ENCODE measurements around the gene NXPH2. TPM values are rescaled to one million over a fixed set of nuclear protein-coding genes. Genes with fewer than 3 reads are reported as not detected.

The NXPH2 gene
- total and polyA plus RNA-seq, 4 donors = 12.7 to 23.3 (median 15.8) TPM

GRCh38 chr2:138730497-138731030, 49.6 kb downstream of the NXPH2 start:
- 85% methylated on average over 2 of the region's 3 CpGs for WGBS (ENCODE audit: insufficient coverage)
- Histone ChIP-seq H3K4me1 (ENCODE audit: control insufficient read depth, insufficient read depth, low read length) (no peaks in the 10 kb centered on the region), H3K4me3 (ENCODE audit: low read depth, low read length) (no peak overlapping the region), H3K27ac (ENCODE audit: low read depth, low read length) (no peak overlapping the region), H3K27me3 (ENCODE audit: control insufficient read depth, insufficient read depth, low read length) (no peaks in the 10 kb centered on the region), H3K36me3 (ENCODE audit: control insufficient read depth, insufficient read depth, low read length) (no peaks in the 10 kb centered on the region), H3K9me3 (ENCODE audit: control insufficient read depth, insufficient read depth, low read length) (no peaks in the 10 kb centered on the region)
- no peak for DNase-seq (ENCODE audit: low read depth in 4 of 6, low spot score in 6 of 6)

DNA sequence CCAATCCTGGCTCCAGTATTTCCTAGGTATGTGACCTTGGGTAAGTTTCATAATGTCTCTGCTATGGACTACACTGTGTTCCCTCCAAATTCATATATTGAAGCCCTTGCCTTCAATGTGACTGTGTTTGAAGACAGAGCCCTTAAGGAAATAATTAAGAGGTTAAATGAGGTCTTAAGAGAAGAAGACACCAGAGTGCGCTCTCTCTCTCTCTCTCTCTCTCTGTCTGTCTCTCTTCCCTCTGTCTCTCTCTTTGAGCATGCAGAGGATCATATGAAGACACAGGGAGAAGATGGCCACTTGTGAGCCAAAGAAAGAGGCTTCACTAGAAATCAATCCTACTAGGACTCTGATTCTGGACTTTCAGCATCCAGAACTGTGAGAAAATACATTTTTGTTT, 52.2 kb downstream of the NXPH2 start:
- no peaks in the 10 kb centered on the region for H3K4me1 ChIP-seq (ENCODE audit: control insufficient read depth, insufficient read depth, low read length)
- no peak overlapping the region for H3K4me3 ChIP-seq (ENCODE audit: low read depth, low read length)
- H3K9me3 ChIP-seq (ENCODE audit: control insufficient read depth, insufficient read depth, low read length) = no peaks in the 10 kb centered on the region
- WGBS (ENCODE audit: insufficient coverage) = no CpG with 5 or more reads among the region's 1 CpG
- H3K27ac ChIP-seq (ENCODE audit: low read depth, low read length) = no peak overlapping the region
- H3K27me3 ChIP-seq (ENCODE audit: control insufficient read depth, insufficient read depth, low read length) = no peaks in the 10 kb centered on the region
- no peaks in the 10 kb centered on the region for H3K36me3 ChIP-seq (ENCODE audit: control insufficient read depth, insufficient read depth, low read length)
- DNase-seq (ENCODE audit: low read depth in 4 of 6, low spot score in 6 of 6) = no peak

DNA sequence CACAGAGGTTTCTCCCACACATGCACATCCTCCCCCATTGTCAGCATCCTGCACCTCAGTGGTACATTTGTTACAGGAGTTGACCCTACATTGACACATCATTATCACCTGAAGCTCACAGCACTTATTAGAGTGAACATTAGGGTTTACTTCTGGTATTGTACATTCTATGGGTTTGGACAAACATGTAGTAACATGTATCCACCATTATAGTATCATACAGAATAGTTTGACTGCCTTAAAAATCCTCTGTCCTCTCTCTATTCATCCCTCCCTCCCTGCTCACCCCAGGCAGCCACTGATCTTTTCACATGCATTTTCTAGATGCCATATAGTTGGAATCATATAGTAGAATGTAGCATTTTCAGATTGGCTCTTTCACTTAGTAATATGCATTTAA, 53.5 kb downstream of the NXPH2 start:
- DNase-seq (ENCODE audit: low read depth in 4 of 6, low spot score in 6 of 6) = no peak
- Histone ChIP-seq H3K4me3 (ENCODE audit: low read depth, low read length) (no peak overlapping the region), H3K9me3 (ENCODE audit: control insufficient read depth, insufficient read depth, low read length) (no peaks in the 10 kb centered on the region), H3K36me3 (ENCODE audit: control insufficient read depth, insufficient read depth, low read length) (no peaks in the 10 kb centered on the region), H3K27me3 (ENCODE audit: control insufficient read depth, insufficient read depth, low read length) (no peaks in the 10 kb centered on the region), H3K4me1 (ENCODE audit: control insufficient read depth, insufficient read depth, low read length) (no peaks in the 10 kb centered on the region), H3K27ac (ENCODE audit: low read depth, low read length) (no peak overlapping the region)

GRCh38 chr2:138724729-138725459, 55.3 kb downstream of the NXPH2 start:
- Histone ChIP-seq H3K27ac (ENCODE audit: low read depth, low read length) (no peak overlapping the region), H3K4me1 (ENCODE audit: control insufficient read depth, insufficient read depth, low read length) (no peaks in the 10 kb centered on the region), H3K4me3 (ENCODE audit: low read depth, low read length) (no peak overlapping the region), H3K9me3 (ENCODE audit: control insufficient read depth, insufficient read depth, low read length) (no peaks in the 10 kb centered on the region), H3K27me3 (ENCODE audit: control insufficient read depth, insufficient read depth, low read length) (no peaks in the 10 kb centered on the region), H3K36me3 (ENCODE audit: control insufficient read depth, insufficient read depth, low read length) (no peaks in the 10 kb centered on the region)
- DNase-seq (ENCODE audit: low read depth in 4 of 6, low spot score in 6 of 6) = peak in 1 of 6 donors; percentile 38
- WGBS (ENCODE audit: insufficient coverage) = no CpG with 5 or more reads among the region's 2 CpGs

DNA sequence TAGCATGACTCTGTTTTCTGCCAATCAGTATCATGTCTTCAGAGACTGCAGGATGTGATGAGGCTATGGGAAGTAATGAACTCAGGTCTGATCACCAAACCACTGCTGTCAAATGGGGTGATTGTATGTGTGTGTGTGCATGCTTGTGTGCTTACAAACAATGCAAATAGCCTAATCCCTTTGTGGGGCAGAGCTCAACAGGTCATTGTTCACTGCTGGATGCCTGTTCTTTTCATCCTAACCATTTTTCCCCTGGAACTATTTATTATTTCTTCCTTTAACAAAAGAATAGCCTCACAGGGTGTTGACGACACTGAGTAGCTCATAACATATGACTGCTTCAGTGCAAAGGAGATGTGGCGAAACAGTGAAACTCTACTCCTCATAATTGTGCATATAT, 55.9 kb downstream of the NXPH2 start:
- no peak for DNase-seq (ENCODE audit: low read depth in 4 of 6, low spot score in 6 of 6)
- H3K27me3 ChIP-seq (ENCODE audit: control insufficient read depth, insufficient read depth, low read length) = no peaks in the 10 kb centered on the region
- H3K27ac ChIP-seq (ENCODE audit: low read depth, low read length) = no peak overlapping the region
- H3K9me3 ChIP-seq (ENCODE audit: control insufficient read depth, insufficient read depth, low read length) = no peaks in the 10 kb centered on the region
- no CpG with 5 or more reads among the region's 2 CpGs for WGBS (ENCODE audit: insufficient coverage)
- no peak overlapping the region for H3K4me3 ChIP-seq (ENCODE audit: low read depth, low read length)
- no peaks in the 10 kb centered on the region for H3K36me3 ChIP-seq (ENCODE audit: control insufficient read depth, insufficient read depth, low read length)
- no peaks in the 10 kb centered on the region for H3K4me1 ChIP-seq (ENCODE audit: control insufficient read depth, insufficient read depth, low read length)

GRCh38 chr2:138723196-138723987, 56.8 kb downstream of the NXPH2 start:
- no peak for DNase-seq (ENCODE audit: low read depth in 4 of 6, low spot score in 6 of 6)
- WGBS (ENCODE audit: insufficient coverage) = 79% methylated on average over 5 of the region's 7 CpGs
- H3K36me3 ChIP-seq (ENCODE audit: control insufficient read depth, insufficient read depth, low read length) = no peaks in the 10 kb centered on the region
- H3K4me3 ChIP-seq (ENCODE audit: low read depth, low read length) = no peak overlapping the region
- no peaks in the 10 kb centered on the region for H3K27me3 ChIP-seq (ENCODE audit: control insufficient read depth, insufficient read depth, low read length)
- H3K4me1 ChIP-seq (ENCODE audit: control insufficient read depth, insufficient read depth, low read length) = no peaks in the 10 kb centered on the region
- no peak overlapping the region for H3K27ac ChIP-seq (ENCODE audit: low read depth, low read length)
- H3K9me3 ChIP-seq (ENCODE audit: control insufficient read depth, insufficient read depth, low read length) = no peaks in the 10 kb centered on the region

DNA sequence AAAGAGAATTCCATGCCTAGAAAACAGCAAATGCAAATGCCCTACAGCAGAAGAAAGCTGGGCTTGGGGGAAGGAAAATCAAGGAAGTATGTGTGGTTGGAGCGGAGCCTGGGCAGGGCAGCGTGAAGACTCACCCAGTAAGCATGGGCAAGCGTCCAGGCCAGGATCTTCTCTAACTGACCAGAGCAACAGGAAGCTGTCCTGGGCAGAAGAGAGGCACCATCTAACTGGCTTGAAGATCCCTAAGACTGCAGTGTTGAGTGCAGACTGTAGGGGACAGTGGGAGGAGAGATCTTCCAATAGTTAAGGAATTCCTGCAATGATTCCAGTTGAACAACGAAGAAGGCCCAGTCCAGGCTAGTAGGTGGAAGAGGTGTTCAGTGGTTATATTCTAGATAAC, 57.9 kb downstream of the NXPH2 start:
- Histone ChIP-seq H3K27ac (ENCODE audit: low read depth, low read length) (no peak overlapping the region), H3K4me3 (ENCODE audit: low read depth, low read length) (no peak overlapping the region), H3K4me1 (ENCODE audit: control insufficient read depth, insufficient read depth, low read length) (no peaks in the 10 kb centered on the region), H3K36me3 (ENCODE audit: control insufficient read depth, insufficient read depth, low read length) (no peaks in the 10 kb centered on the region), H3K27me3 (ENCODE audit: control insufficient read depth, insufficient read depth, low read length) (no peaks in the 10 kb centered on the region), H3K9me3 (ENCODE audit: control insufficient read depth, insufficient read depth, low read length) (no peaks in the 10 kb centered on the region)
- no peak for DNase-seq (ENCODE audit: low read depth in 4 of 6, low spot score in 6 of 6)
- 83% methylated on average over 4 of the region's 4 CpGs for WGBS (ENCODE audit: insufficient coverage)

GRCh38 chr2:138720035-138720838, 60.0 kb downstream of the NXPH2 start:
- 100% methylated on average over 1 of the region's 11 CpGs for WGBS (ENCODE audit: insufficient coverage)
- Histone ChIP-seq H3K27me3 (ENCODE audit: control insufficient read depth, insufficient read depth, low read length) (no peaks in the 10 kb centered on the region), H3K4me3 (ENCODE audit: low read depth, low read length) (no peak overlapping the region), H3K9me3 (ENCODE audit: control insufficient read depth, insufficient read depth, low read length) (no peaks in the 10 kb centered on the region), H3K4me1 (ENCODE audit: control insufficient read depth, insufficient read depth, low read length) (no peaks in the 10 kb centered on the region), H3K27ac (ENCODE audit: low read depth, low read length) (no peak overlapping the region), H3K36me3 (ENCODE audit: control insufficient read depth, insufficient read depth, low read length) (no peaks in the 10 kb centered on the region)
- no peak for DNase-seq (ENCODE audit: low read depth in 4 of 6, low spot score in 6 of 6)

GRCh38 chr2:138718405-138718804, 61.8 kb downstream of the NXPH2 start:
- H3K4me3 ChIP-seq (ENCODE audit: low read depth, low read length) = no peak overlapping the region
- H3K9me3 ChIP-seq (ENCODE audit: control insufficient read depth, insufficient read depth, low read length) = no peaks in the 10 kb centered on the region
- no peaks in the 10 kb centered on the region for H3K27me3 ChIP-seq (ENCODE audit: control insufficient read depth, insufficient read depth, low read length)
- no peak for DNase-seq (ENCODE audit: low read depth in 4 of 6, low spot score in 6 of 6)
- H3K36me3 ChIP-seq (ENCODE audit: control insufficient read depth, insufficient read depth, low read length) = no peaks in the 10 kb centered on the region
- H3K27ac ChIP-seq (ENCODE audit: low read depth, low read length) = no peak overlapping the region
- no peaks in the 10 kb centered on the region for H3K4me1 ChIP-seq (ENCODE audit: control insufficient read depth, insufficient read depth, low read length)
